NCI-H82 (cell line): Measurements from ENCODE around the gene PGGHG.
"Not testable (repeated sequence)": the region's sequence is repeated elsewhere in the genome, so short reads cannot be mapped to it uniquely, and the experiment has no call there.

Experiments
- DNase-seq: peaks from one replicate; lab custom pipeline; 2025; lab: John Stamatoyannopoulos, UW

PGGHG gene

DNA sequence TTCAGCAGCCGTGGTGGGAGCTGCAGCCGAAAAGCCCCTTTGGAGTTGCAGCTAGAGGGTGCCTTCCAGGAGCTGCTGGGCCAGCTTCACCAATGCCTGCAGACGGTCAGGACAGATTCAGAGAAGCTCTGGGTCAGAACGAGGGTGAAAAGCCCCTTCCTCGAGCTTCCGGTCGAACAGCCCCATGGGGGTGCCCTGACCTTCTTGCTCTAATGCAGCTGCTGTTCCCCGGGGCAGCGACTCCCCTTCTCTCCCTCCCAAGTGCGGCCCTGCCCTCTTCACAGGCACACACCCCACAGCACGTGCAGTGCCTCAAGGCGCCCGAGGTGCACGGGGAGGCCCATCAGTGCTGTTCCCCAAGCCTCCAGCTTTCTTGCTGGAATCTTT, 41.4 kb downstream of the PGGHG start:
- DNase-seq: no peak

DNA sequence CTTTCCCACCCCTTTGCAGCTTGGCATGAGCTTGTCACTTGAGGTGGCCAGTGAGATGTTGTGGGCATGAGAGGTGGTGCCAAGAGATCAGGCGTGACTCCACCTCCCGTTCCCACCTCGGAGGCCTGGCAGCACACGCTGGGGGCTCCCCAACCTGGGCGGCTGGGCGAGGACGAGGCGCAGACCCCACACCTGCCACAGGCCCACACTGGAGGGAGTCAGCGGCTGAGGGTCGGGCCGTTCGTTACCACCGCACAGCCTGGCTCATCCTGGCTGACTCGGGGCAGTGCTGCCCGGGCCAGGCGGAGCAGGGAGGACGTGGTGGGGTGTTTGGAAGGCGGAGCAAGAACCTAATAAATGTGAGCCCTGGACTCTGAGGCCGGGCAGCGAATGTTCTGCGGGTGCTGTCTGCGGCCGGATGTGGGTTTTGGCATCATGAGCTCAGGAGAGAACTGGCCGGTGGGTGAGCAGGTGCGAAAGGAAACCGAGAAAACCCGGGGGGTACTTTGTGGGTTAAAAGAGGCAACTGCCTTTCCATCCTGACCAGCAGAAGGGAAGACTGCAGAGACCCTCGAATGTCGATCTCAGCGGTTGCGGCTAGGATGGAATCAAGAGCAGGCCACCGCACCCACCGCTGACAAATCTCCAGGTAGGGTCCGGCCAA, 41.9 kb downstream of the PGGHG start:
- DNase-seq: no peak

DNA sequence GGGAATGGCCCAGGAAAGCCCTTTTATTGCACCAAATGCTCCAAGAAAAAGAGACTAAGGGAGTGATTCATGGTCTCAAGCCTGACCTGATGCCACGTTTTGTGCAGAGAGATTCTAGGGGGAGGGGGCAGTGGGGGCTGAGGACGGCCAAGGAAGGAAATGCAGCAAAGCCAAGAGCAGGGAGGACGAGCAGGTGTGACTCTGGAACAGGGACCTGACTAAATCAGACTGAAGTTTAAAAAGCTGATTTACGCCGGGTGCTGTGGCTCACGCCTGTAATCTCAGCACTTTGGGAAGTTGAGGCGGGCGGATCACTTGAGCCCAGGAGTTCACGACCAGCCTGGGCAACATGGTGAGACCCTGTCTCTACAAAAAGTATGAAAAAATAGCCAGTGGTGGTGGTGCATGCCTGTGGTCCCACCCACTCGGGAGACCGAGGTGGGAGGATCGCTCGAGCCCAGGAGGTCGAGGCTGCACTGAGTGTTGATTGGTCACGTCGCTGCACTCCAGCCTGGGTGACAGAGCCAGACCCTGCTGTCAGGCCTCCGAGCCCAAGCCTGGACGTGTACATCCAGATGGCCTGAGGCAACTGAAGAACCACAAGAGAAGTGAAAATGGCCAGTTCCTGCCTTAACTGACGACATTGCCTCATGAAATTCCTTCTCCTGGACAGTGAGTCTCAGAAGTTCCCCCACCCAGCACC, 42.6 kb downstream of the PGGHG start:
- no peak for DNase-seq

DNA sequence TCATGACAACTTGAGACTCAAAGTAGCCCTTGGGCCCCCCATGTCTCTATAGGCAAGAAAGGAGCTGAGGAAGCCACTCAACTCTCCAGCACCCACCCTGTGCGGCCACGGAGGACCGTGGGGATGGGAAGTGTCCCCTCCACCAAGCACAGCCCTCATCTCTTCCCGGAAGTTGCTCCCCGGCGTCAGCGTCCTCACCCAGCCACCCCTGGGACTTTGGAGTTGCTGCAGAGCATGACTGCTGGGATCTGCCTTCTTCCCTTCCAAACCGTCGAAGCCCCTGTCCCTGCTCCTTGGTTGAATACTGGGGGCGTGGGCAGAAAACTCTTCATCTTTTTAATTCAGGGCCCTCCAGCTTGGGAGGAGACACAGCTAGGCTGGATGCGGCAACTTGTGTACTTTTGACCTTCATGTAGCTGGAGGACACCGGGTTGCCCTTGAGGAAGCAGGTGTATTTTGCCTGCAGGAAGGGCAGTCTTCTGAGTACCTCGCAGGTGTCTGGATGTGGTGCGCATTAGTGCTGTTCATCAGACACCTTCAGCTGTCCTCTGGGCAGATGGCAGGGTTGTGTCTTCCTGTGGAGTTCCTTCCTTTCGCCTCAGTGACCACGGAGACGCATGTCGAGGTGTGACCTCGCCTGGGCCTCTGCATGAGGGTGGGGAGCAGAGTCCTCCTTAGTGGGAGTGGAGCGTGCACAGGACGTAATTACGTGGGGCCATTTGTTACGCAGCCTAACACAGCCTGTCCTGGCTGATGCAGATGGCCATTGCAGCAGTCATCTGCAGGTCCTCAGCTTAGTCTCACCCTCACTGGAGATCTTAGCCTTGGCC, 43.9 kb downstream of the PGGHG start:
- DNase-seq: no peak

DNA sequence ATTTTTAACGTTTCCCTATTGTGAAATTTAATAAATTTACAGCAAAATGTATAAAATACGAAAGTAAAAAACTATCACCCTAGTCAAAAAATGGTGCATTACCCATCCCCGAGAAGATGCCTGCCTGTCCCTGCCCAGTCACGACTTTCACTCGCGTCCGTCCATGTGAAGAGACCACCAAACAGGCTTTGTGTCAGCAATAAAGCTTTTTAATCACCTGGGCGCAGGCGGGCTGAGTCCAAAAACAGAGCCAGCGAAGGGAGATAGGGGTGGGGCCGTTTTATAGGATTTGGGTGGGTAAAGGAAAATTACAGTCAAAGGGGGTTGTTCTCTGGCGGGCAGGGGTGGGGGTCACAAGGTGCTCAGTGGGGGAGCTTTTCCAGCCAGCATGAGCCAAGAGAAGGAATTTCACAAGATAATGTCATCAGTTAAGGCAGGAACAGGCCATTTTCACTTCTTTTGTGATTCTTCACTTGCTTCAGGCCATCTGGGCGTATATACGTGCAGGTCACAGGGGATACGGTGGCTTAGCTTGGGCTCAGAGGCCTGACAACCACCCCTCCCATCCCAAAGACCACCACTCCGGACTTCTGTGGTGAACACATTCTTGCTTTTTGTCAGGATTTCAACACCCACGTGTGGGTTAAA, 44.8 kb downstream of the PGGHG start:
- not testable (repeated sequence) for DNase-seq

DNA sequence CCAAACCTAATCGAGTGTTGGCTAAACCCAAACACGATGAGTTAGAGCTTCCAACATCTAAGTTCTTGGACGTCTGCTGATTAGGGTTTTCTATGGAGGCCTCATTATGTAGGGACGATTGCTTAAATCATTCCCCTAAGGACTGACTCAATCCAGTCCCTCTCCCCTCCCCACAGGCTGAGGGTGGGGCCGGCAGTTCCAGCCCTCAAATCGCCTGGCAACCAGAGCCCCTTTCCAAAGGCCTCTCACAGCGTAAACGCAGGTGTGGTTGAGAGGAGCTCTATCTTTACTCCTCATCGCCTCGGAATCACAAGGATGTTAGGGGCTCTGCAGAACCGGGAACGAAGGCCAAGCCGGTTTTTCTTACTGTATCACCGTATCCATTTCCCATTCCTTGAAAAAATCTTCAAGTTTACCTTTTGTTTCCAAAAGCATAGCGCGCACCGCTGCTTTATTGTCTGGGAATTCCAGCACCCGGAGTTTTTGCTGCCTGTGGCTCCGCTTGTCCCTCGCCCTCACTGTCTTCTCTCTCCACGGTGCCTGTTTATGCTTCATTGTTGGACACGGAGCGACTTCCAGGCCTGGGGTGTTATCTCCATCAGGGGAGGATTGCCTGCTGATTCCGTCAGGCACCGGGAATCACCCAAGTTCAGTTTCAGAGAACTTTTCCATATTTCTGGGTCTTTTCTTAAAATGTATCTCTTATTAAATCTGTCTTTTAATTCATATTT, 45.5 kb downstream of the PGGHG start:
- no peak for DNase-seq

DNA sequence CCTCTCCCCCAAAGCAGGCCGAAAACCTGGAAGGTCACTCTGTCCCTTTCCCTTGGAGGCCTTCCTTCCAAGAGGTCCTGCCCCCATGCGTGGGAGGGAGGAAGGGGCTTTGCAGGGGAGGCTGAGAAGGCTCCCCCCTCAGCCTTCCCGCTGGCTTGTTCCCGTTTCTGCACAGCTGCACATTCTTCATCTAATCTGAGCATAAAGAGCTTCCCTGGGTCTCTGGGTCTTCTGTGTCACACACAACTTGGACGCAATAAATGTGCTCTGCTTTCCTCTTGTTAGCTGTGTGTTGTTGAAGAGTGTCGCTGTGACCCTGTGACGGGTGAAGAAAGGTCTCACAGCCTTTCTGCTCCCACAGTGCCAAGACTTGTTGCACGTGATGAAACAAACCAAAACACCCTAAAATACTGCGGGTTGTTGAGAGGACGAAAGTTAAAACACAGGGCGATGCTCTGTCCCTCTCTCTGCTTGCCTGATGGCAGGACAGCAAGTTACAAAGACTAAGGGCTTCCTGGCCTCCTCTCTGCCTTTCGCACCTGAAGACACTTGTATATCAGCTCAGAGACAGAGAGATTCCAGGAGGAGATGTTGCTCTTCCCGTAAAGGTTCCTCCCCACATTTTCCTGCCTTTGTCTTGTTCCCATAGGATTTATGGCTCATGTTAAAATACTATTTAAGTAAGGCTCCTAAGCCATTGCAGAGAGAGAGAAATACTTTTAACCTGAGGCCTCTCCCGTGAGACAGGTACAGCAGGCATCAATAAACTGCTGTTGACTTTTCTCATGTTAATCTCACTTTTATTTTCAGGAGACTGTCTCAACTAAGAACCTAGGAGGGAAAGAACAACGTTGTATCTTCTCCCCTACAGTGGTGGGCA, 47.1 kb downstream of the PGGHG start:
- no peak for DNase-seq

DNA sequence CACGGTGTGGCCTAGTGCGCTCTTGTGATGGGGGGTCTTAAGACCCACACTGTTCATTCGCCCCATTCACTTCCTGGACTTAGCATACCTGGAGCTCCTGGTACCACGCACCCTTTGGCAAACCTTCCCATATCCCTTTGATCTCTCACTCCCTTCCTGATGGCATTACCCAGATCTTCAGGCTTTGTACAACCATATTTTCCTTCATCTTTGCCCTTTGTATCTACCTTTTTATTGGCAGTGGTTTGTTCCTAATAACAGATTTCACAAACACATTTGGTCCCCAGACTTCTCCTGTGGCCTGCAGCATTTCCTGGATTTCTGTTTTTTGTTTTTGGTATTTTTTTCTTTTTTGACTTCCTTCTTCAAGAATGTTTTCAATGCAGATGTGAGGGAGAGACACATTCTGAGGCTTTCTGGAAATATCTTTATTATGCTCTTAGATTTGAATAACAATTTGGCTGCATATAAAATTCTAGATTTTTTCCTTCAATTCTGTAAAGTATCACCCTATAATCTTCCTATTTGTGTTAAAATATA, 47.8 kb downstream of the PGGHG start:
- no peak for DNase-seq

DNA sequence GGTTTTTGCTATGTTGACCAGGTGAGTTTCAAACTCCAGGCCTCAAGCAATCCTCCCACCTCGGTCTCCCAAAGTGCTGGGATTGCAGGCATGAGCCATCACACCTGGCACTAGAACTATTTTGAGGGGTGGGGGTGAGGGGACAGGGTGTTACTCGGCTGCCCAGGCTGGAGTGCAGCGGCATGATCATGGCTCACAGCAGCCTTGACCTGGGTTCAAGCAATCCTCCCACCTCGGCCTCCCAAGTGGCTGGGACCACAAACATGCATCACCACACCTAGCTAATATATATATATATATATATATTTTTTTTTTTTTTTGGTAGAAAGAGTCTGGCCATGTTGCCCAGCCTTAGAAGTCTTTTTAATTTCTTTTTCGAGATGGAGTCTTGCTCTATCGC, 48.8 kb downstream of the PGGHG start:
- DNase-seq: no peak

DNA sequence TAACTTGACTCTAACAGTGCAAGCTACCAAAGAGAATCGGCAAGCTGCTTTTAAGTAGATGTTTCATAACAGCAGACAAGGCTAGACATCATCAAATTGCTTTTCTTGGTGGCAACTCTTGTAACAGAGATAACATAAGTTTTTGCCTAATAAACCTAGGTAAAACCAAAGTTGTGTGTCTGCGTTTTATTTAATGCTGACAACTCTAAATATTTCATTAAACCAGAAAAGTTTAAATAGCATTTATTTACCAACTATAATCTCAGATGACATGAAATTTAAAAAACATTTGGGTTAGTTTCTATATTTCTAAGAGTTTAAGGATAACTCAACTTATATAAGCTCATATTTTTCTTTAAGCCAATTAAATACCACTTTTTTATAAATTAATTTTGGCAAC, 51.0 kb downstream of the PGGHG start:
- DNase-seq: no peak

DNA sequence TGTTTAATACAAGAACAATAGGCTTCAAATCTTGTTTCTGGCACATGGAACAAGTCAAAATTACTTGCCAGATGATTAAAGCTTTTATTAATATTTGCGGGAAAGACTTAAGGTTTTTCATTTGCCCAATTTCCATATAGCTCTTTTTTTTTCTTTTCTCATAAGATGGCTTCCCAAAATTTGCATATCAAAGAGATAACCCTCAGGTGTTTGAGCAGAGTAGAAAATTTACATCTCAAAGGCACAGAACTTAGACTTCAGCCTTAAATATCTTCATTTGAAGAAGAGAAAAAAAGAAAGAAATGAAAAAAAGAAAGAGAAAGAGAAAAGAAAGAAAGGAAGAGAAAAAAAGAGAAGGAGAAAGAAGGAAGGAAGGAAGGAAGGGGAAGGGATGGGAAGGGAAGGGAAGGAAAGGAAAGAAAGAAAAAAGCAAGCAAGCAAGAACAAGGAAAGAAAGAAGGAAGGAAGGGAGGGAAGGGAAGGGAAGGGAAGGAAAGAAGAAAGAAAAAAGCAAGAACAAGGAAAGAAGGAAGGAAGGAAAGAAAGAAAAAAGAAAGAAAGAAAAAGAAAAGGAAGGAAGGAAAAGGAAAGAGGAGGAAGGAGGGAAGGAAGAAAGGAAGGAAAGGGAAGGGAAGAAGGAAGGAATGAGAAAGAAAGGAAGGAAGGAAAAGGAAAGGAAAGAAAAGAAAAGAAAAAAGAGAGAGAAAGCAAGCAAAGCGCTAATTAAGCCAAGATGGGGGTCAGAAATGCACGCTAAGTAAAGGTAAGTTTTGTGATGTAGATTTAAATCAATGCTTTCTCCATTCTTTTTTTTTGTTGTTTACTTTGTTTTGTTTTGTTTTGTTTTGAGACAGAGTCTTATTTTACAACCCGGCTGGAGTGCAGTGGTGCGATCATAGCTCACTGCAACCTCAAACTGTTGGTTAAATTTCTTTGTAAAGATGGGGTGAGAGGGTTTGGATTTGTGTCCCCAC, 51.9 kb downstream of the PGGHG start:
- no peak for DNase-seq

DNA sequence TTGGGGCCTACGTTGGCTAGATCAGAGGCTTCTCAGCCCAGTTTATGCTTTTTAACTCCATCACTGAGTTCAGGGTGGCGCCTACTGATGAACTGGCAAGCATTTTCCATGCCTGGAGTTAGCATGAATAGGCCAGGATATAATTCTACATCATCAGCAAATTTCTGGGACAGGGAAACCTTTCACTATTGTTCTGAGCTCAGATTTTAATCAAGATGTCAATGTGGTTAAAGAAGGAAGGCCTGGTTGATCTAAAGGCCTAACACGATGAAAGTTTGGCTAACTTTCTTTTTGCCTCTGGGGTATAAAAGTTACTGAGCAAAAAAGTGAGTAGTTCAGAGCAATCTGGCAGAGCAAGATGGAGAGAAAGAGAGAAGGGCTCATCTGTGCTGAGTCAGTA, 53.4 kb downstream of the PGGHG start:
- DNase-seq: no peak

DNA sequence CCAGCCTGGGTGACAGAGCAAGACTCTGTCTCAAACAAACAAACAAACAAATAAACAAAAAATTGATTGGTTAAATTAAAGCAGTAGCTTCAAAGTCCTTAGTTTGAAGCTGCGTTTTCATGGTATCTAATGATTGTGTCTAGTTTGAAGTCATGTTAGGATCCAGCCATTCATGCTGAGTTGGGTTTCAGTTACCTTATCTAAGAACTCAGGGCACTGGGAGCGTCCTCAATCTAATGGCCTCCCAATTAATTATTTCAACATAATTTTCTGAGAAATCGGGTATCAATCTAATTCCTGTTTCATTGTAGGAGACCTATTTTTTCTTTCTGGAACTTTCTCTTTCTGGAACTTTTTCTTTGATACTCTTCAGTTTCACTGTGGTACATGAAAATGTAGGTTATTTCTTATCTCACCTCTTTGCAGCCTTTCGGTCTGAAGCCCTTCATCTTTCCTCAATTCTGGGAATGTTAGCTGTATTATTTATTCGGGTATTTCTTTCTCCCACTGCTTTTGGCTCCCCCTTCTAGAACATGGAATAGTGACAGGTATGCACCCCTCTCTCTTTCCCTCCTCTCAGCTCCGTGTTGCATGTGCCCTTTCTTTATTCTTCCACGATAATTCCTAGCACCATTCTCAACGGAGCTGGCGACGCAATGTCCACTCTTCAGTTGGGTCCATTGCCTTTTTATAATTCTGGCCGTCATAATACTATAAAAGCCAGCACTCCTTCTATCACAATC, 56.1 kb downstream of the PGGHG start:
- DNase-seq: no peak
